Psoas muscle (tissue), 8 donors: ENCODE measurements around the gene ASB3. TPM values are rescaled to one million over a fixed set of nuclear protein-coding genes. Genes with fewer than 3 reads are reported as not detected.
A peak's percentile ranks its signal among the peaks of the same experiment; 100 is the strongest.

Experiments
- ATAC-seq, 4 donors: fragments of 200-7000 bp; cut with Tn5 transposase; one replicate each; pipeline ENCODE4 v1.9.1; 2020; ENCODE audit warnings: moderate library complexity in 3 of 4, mild to moderate bottlenecking in 2 of 4
- DNase-seq, 2 donors: peaks; one replicate each; pipeline ENCODE4 v3.0.0-alpha.2; 2020
- H3K27ac ChIP-seq: fragments of 200-600 bp; one replicate; pipeline ENCODE4 v1.8.0; 2022
- H3K27me3 ChIP-seq, 3 donors: fragments of 200-600 bp in 1 of 3; one replicate each; pipeline versions ENCODE4 v1.6.1 to v1.8.0; 2013 to 2022; ENCODE audit warnings: low read length in 2 of 3, mild to moderate bottlenecking in 2 of 3, moderate library complexity in 1 of 3; ENCODE audit not compliant: insufficient read depth in 3 of 3
- H3K36me3 ChIP-seq, 2 donors: fragments of 200-600 bp in 1 of 2; one replicate each; pipeline versions ENCODE4 v1.6.1 to v1.8.0; 2013 to 2022; ENCODE audit warnings: low read depth in 1 of 2, mild to moderate bottlenecking in 1 of 2, moderate library complexity in 1 of 2; ENCODE audit not compliant: insufficient read depth in 1 of 2
- H3K4me1 ChIP-seq: fragments of 200-600 bp; one replicate; pipeline ENCODE4 v1.8.0; 2022
- H3K4me3 ChIP-seq: fragments of 200-600 bp; one replicate; pipeline ENCODE4 v1.8.0; 2022; ENCODE audit warnings: mild to moderate bottlenecking
- H3K9me3 ChIP-seq: fragments of 200-600 bp; one replicate; pipeline ENCODE4 v1.8.0; 2022
- WGBS, 3 donors: extraction: QIAGEN DNeasy Blood & Tissue Kit; methylation state at CpG; one replicate each; pipeline versions ENCODE4 v1.1.6 to v1.1.7; 2013; 5-methylcytosine and 5-hydroxymethylcytosine counted together
- intact Hi-C, 2 donors: fragments of 100-400 bp; cut with DNase I; formaldehyde crosslinking; loops; one replicate each; pipeline versions ENCODE4 v1.11.0 to v1.14.2; 2022
- polyA plus RNA-seq, 3 donors: library from polyadenylated mRNA; stranded (reverse); fragments of 200-250 nt; gene quantifications; one replicate each; pipeline ENCODE4 v1.2.3, GENCODE V29; 2013
- total RNA-seq, 4 donors: library from RNA; stranded (reverse); fragmentation: NEBNext Ultra II Directional in 2 of 4; extraction: Animal tissue kit (Norgen Biotek cat#: 25700) in 2 of 4; gene quantifications; one replicate each; pipeline versions ENCODE4 v1.2.1 to v1.2.4, GENCODE V29; 2021 to 2023
- TF ChIP-seq, protein P1 (sequence below): fragments of 200-600 bp; IDR thresholded peaks from one replicate; pipeline ENCODE4 v1.8.0; 2022; ENCODE audit warnings: antibody characterized with exemption
- donor health status: healthy with polysubstance abuse.
- donor health status: DM: no; HTN: no; CAD: no; lungs with moderate emphysema.
- donor health status: Bipolar disorder and iron deficiency.
- donor health status: healthy.
- donor health status: DM: yes; HTN: yes; CAD: no.
- donor health status: DM: no; HTN: no; CAD: no.
- donor health status: DM: no; HTN: no; CAD: no.
- donor health status: DM: yes; HTN: yes; CAD: no.

ASB3 gene
- total and polyA plus RNA-seq, 7 donors: 2.9 to 6.8 (median 5.1) TPM

- DNase-seq: no peak
- H3K27ac ChIP-seq: no peak overlapping the region
- no peak for ATAC-seq
- H3K27me3 ChIP-seq: no peaks in the 10 kb centered on the region
- no peak overlapping the region for H3K4me3 ChIP-seq
- intact Hi-C loops: no loop called here
- H3K9me3 ChIP-seq: no peaks in the 10 kb centered on the region
- TF ChIP-seq, protein P1, sequence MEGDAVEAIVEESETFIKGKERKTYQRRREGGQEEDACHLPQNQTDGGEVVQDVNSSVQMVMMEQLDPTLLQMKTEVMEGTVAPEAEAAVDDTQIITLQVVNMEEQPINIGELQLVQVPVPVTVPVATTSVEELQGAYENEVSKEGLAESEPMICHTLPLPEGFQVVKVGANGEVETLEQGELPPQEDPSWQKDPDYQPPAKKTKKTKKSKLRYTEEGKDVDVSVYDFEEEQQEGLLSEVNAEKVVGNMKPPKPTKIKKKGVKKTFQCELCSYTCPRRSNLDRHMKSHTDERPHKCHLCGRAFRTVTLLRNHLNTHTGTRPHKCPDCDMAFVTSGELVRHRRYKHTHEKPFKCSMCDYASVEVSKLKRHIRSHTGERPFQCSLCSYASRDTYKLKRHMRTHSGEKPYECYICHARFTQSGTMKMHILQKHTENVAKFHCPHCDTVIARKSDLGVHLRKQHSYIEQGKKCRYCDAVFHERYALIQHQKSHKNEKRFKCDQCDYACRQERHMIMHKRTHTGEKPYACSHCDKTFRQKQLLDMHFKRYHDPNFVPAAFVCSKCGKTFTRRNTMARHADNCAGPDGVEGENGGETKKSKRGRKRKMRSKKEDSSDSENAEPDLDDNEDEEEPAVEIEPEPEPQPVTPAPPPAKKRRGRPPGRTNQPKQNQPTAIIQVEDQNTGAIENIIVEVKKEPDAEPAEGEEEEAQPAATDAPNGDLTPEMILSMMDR: peak; percentile 34
- H3K4me1 ChIP-seq: no peaks in the 10 kb centered on the region
- peaks cover 0 to 10% of the 10 kb centered on the region in 2 donors for H3K36me3 ChIP-seq
Observed at GRCh38 chr2:53715568-53715967, 71.2 kb downstream of the ASB3 start.

DNA sequence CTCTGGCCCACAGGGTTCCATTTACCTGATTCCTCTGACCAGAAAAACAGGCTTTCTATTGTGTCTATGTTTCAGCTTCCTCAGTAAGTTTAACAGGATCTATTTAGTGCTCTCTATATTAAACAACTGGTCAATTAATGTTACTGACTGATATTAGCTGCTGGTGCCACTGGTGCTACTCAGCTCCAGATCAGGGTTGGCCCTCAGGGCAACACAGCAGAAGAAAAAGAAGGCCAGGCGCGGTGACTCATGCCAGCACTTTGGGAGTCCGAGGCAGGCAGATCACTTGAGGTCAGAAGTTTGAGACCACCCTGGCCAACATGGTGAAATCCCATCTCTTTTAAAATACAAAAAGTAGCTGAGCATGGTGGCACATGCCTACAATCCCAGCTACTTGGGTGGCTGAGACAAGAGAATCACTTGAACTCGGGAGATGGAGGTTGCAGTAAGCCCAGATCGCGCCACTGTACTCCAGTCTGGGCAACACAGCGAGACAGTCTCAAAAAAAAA, 75.4 kb downstream of the ASB3 start:
- TF ChIP-seq, protein P1: no peak
- Histone ChIP-seq H3K9me3 (no peaks in the 10 kb centered on the region), H3K4me1 (no peaks in the 10 kb centered on the region), H3K36me3 (peaks cover 4 to 16% of the 10 kb centered on the region in 2 donors), H3K27ac (no peak overlapping the region), H3K27me3 (no peaks in the 10 kb centered on the region), H3K4me3 (no peak overlapping the region)
- WGBS, 3 donors: 95 to 99% (median 98%) methylated on average over 7 of the region's 7 CpGs
- intact Hi-C loops: no loop called here
- DNase-seq (no peak), ATAC-seq (no peak)

DNA sequence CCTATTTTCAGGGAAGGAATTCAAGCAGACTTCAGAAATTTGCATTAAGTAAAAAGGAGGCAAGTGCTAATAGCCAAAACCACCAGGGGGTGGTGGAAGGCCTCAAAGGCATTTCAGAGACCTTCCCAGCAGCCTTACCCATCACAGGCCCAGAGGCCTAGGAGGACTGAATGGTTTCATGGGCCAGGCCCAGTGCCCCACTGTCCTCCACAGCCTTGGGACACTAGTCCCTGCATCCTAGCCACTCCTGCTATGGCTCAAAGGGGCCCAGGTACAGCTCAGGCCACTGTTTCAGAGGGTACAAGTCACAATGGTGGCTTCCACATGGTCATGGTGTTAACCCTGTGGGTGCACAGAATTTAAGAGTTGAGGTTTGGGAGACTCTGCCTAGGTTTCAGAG, 77.8 kb downstream of the ASB3 start:
- TF ChIP-seq, protein P1: no peak

DNA sequence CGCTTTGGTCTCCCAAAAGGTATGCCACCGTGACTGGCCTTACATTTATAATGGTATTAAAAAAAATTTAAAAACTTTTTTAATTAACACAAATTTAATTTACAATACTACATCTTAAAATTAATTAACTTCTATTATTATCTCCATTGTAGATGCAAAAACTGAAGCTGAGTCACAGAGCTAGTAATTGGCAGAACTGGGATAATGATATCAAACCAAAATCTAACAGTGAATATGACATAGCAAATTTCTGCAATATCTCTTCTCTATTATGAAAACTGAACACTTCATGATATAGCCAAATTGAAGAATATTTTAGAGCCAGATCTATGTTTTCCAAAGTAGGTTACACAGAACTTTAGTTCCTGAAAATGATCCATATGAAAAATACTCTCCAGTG, 85.5 kb downstream of the ASB3 start:
- Histone ChIP-seq H3K27me3 (no peaks in the 10 kb centered on the region), H3K36me3 (peaks cover 0 to 12% of the 10 kb centered on the region in 2 donors), H3K27ac (no peak overlapping the region), H3K4me3 (no peak overlapping the region), H3K9me3 (no peaks in the 10 kb centered on the region), H3K4me1 (no peaks in the 10 kb centered on the region)
- 98% methylated on average over 2 of the region's 2 CpGs for WGBS, 3 donors
- intact Hi-C loops: no loop called here
- ATAC-seq (no peak), DNase-seq (no peak)
- TF ChIP-seq, protein P1: no peak

More for the DNA sequence above, 77.8 kb downstream of the ASB3 start:
- no peak for ATAC-seq
- no peak for DNase-seq
- intact Hi-C loops: no loop called here
- Histone ChIP-seq H3K27me3 (no peaks in the 10 kb centered on the region), H3K9me3 (no peaks in the 10 kb centered on the region), H3K27ac (no peak overlapping the region), H3K36me3 (peaks cover 4 to 9% of the 10 kb centered on the region in 2 donors), H3K4me3 (no peak overlapping the region), H3K4me1 (no peaks in the 10 kb centered on the region)

- Histone ChIP-seq H3K9me3 (no peaks in the 10 kb centered on the region), H3K27ac (no peak overlapping the region), H3K27me3 (no peaks in the 10 kb centered on the region), H3K4me1 (no peaks in the 10 kb centered on the region), H3K36me3 (peaks cover 0 to 19% of the 10 kb centered on the region in 2 donors), H3K4me3 (no peak overlapping the region)
- TF ChIP-seq, protein P1: no peak
- intact Hi-C loops: no loop called here
- DNase-seq (no peak), ATAC-seq (no peak)
- 93 to 100% (median 94%) methylated on average over 1 of the region's 1 CpG for WGBS, 3 donors
Observed at GRCh38 chr2:53697686-53698085, 89.1 kb downstream of the ASB3 start.
